Measurements from ENCODE around the gene SLC51B.

Gene SLC51B

GRCh38 chr15:65020419-65020818 lies 24.8 kb upstream of the SLC51B start:
- no peak for TF ChIP-seq CTCF (IDR thresholded peaks at IDR 0.05; ENCODE audit: extremely low read depth, insufficient read depth, missing control alignments)
- no peak for DNase-seq (ENCODE audit: low spot score)
- in situ Hi-C loops (cut with MboI; ENCODE audit: low pct_unique_long_range_greater_than_20kb, low sequenced_read_pairs, unreplicated experiment), result no loop called here

GRCh38 chr15:65021488-65021887 lies 23.7 kb upstream of the SLC51B start:
- no peak for DNase-seq (ENCODE audit: low spot score)
- in situ Hi-C loops (cut with MboI; ENCODE audit: low pct_unique_long_range_greater_than_20kb, low sequenced_read_pairs, unreplicated experiment), result no loop called here
- TF ChIP-seq CTCF (IDR thresholded peaks at IDR 0.05; ENCODE audit: extremely low read depth, insufficient read depth, missing control alignments), result no peak

- TF ChIP-seq CTCF (IDR thresholded peaks at IDR 0.05; ENCODE audit: extremely low read depth, insufficient read depth, missing control alignments), result no peak
- no peak for DNase-seq (ENCODE audit: low spot score)
- in situ Hi-C loops (cut with MboI; ENCODE audit: low pct_unique_long_range_greater_than_20kb, low sequenced_read_pairs, unreplicated experiment), result no loop called here
Observed at GRCh38 chr15:65026756-65027155, 18.4 kb upstream of the SLC51B start.

- no peak for TF ChIP-seq CTCF (IDR thresholded peaks at IDR 0.05; ENCODE audit: extremely low read depth, insufficient read depth, missing control alignments)
- in situ Hi-C loops (cut with MboI; ENCODE audit: low pct_unique_long_range_greater_than_20kb, low sequenced_read_pairs, unreplicated experiment), result no loop called here
- no peak for DNase-seq (ENCODE audit: low spot score)
Observed at GRCh38 chr15:65027593-65027992, 17.6 kb upstream of the SLC51B start.

GRCh38 chr15:65028338-65028737 lies 16.8 kb upstream of the SLC51B start:
- no peak for TF ChIP-seq CTCF (IDR thresholded peaks at IDR 0.05; ENCODE audit: extremely low read depth, insufficient read depth, missing control alignments)
- DNase-seq (ENCODE audit: low spot score), result no peak
- in situ Hi-C loops (cut with MboI; ENCODE audit: low pct_unique_long_range_greater_than_20kb, low sequenced_read_pairs, unreplicated experiment), result no loop called here

GRCh38 chr15:65028921-65029735 lies 16.1 kb upstream of the SLC51B start, which contains the start of gene MTFMT:
MTFMT (minus strand) TSS chr15:65029639; CDS start chr15:65029613, 26 bp downstream.
- no peak for TF ChIP-seq CTCF (IDR thresholded peaks at IDR 0.05; ENCODE audit: extremely low read depth, insufficient read depth, missing control alignments)
- peak; percentile 98 for DNase-seq (ENCODE audit: low spot score)
- in situ Hi-C loops (cut with MboI; ENCODE audit: low pct_unique_long_range_greater_than_20kb, low sequenced_read_pairs, unreplicated experiment), result no loop called here

Data from GM13977 (cell line).